ENCODE measurements around the gene FFAR3.

DNA sequence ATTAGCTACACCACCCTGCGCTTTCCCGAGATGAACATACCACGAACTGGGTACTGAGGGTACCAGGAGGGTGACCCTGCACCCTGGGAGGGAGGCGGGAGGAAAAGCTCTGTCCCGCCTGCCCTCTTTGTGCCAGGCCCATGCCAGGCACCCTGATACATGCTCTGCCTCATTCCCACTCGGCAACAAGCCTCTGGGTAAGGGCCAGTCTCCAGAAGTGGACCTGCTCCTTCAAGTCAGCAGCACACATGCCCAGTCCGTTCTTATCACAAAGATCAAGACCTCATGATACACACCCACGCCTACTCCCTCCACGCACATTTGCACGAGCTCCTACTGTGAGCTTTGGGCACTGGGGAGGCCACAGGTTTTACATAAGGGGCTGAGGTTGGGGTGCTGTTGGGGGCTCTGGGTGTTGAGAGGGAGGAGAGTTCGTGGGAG is 12.6 kb upstream of the FFAR3 start:
- no peak for TF ChIP-seq EP300 (IDR thresholded peaks at IDR 0.05)
- TF ChIP-seq POLR2A (IDR thresholded peaks at IDR 0.05) = no peak
- TF ChIP-seq, protein P1, sequence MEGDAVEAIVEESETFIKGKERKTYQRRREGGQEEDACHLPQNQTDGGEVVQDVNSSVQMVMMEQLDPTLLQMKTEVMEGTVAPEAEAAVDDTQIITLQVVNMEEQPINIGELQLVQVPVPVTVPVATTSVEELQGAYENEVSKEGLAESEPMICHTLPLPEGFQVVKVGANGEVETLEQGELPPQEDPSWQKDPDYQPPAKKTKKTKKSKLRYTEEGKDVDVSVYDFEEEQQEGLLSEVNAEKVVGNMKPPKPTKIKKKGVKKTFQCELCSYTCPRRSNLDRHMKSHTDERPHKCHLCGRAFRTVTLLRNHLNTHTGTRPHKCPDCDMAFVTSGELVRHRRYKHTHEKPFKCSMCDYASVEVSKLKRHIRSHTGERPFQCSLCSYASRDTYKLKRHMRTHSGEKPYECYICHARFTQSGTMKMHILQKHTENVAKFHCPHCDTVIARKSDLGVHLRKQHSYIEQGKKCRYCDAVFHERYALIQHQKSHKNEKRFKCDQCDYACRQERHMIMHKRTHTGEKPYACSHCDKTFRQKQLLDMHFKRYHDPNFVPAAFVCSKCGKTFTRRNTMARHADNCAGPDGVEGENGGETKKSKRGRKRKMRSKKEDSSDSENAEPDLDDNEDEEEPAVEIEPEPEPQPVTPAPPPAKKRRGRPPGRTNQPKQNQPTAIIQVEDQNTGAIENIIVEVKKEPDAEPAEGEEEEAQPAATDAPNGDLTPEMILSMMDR (IDR thresholded peaks at IDR 0.05) = no peak

Measured in sigmoid colon (tissue), 4 donors.